HG03521 (cell line): ENCODE measurements around the gene RAB40B.

Source experiments
- ATAC-seq: cut with Tn5 transposase; IDR thresholded peaks from one replicate; pipeline ENCODE4 v1.9.1; 2021; ENCODE audit warnings: mild to moderate bottlenecking, moderate library complexity; ENCODE audit not compliant: unreplicated experiment

RAB40B gene

DNA sequence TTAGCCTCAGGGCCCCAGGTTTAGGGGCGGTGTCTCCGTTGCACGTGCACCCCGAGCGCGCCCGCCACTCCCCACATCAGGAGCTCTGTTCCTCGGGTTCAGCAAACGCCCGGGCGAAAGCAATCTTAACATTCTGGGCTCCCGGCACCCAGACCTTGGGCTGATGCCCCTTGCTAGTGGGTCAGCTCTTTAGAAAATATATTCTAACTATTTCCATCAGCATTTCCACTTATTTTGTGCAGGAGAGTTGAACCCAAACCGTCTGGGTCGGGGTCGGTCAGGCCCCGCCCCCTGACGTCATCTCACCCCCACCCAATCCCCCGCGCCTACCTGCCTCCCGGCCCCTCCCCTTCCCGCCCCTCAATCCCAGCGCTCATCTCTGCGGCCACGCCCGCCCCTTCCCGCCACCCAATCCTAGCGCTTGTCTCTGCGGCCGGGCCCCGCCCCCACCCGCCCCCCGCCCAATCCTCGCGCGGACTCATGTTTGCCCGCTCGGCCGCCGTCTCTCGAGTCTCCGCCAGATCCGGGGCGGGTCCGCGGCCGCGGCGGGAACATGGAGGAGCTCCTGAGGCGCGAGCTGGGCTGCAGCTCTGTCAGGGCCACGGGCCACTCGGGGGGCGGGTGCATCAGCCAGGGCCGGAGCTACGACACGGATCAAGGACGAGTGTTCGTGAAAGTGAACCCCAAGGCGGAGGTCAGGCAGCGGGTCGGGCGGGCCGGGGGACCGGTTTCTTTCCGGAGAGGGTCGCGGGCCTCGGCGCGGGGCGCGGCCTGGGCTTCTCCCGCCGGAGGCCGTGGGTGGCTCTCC, 17.9 kb upstream of the RAB40B start, which contains the start of gene FN3KRP:
FN3KRP (plus strand) TSS at position 504 of the 808 bp plus-strand sequence; CDS start at position 554, 50 bp downstream.
- peak; percentile 73 for ATAC-seq

DNA sequence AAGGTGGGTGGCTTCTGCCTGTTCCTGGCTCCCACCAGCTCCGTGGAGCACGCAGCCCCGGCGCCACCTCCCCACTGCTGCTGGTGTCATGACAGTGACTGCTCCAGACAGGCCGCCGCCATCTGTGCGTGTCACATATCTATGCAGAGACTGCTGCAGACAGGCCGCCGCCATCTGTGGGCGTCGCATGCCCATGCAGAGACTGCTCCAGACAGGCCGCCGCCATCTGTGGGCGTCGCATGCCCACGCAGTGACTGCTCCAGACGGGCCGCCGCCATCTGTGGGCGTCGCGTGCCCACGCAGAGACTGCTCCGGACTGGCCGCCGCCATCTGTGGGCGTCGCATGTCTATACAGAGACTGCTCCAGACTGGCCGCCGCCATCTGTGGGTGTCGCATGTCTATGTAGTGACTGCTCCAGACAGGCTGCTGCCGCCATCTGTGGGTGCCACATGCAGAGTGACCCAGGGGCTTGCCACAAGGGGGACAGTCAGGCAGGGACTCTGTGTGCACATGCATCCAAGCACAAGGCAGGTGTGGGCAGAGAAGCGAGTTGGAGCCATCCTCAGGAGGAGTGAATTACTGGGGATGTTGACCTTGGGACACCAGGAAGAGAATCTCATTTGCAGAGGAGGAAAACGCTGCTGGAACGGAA, 14.7 kb upstream of the RAB40B start:
- no peak for ATAC-seq

DNA sequence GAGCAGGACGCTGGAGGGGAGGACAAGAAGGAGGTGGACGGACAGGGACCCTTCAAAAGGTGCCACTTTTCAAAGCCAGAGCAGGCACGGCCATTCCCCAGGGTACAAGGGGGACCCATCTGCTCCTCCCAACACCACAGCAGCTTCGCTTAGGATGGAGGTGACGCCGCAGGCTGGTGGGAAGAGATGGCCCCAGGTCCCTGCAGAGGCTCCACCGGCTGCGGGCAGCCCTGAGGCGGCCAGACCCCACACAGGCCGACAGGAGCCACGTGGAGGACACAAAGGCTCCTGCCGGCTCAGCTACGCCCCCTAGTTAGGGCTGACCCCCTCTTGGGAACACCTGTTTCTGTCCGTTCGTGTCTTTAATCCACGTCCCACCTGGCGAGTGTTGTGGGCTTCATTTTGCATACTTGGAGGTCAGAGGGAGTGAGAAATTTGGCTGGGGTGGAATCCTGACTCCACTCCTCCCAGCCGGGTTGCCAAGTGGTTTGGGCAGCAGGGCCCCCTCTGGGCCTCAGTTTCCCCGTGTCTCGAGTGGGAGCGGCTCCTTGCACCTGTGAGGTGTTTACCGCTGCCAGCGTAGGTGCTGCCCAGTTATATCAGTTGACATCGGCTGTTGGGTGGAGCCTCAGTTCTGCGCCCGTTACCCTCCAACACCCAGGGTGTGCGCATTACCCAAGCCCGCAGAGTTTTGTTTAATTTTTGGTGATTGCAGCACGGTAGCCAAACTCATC, 12.2 kb upstream of the RAB40B start:
- ATAC-seq, result no peak

DNA sequence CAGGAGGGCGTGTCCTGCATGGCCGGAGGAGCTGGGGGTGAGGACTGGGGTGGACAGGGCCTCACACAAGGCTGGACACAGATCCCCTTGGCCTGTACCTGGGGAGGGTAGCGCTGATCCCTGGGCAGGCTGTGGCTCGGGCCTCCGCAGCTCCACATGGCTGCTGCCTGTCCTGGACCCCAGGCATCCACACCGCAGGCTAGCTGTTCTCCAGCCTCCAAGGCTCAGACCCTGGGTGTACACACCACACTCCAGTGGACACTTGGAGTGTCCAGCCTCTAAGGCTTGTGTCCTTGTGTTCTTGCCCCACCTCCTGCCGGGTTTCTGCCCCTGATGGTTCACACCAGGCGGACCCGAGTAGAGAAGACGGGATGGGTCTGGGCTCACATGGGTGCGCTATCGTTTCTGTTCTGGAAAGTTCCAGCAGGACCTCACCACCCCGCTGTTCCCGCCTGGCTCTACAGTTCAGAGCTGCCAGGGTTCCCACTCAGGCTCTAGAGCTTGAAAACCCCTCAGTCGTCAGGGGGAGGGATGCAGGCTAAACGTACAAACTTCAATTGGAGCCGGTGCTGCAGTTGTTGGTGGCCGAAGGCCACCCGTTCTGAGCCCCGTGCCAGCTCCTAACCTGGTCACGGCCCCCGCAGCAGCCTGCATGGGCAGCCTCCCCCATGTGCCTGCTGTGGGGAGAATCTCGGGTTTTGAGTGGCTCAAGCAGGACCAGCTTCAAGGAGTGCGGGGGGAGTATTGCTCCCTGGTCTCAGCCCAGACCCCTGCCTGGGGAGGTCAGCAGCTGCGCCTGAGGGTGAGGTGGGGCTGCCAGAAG, 11.4 kb upstream of the RAB40B start:
- ATAC-seq, result no peak

- ATAC-seq, result no peak
These were observed 10.7 kb upstream of the RAB40B start for GRCh38 chr17:82709024-82709675.

- no peak for ATAC-seq
These were observed 7.3 kb upstream of the RAB40B start for GRCh38 chr17:82705756-82706155.

GRCh38 chr17:82704886-82705285, 6.4 kb upstream of the RAB40B start:
- ATAC-seq, result no peak

- ATAC-seq, result no peak
These were observed 5.7 kb upstream of the RAB40B start for GRCh38 chr17:82703935-82704865.

DNA sequence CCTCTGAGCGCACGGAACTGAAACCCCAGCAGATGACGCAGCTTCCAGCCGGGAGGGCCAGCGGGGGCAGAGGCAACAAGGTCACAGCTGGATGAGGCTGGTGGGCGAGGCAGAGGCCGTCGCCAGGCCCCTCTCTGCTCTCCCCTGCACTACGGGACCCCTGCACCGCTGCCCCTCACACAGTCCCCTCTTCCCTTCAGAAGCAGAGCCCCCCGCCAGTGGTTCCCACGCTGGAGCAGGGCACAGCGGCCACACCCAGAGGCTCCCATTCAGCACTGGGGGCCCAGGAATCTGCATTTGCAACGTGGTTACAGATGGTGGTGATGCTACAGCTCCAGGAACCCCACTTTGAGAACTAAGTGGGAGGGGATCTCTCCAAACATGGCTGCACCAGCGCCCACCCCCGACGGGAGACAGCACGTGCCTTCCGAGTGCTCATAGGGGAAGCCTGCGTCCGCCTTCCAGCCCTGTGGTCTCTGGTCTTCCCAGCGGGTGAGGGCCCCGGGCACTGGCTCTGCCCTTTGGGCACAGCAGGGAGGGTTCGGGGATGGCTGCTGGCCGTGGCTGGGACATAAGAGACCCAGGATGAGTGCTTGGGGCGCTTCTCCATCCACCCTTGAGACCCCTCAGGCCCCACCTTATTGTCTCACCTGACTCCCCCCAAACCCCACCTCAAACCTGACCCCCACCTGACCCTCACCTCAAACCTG, 4.7 kb upstream of the RAB40B start:
- ATAC-seq, result no peak

- no peak for ATAC-seq
These were observed 3.9 kb upstream of the RAB40B start for GRCh38 chr17:82702231-82702927.

DNA sequence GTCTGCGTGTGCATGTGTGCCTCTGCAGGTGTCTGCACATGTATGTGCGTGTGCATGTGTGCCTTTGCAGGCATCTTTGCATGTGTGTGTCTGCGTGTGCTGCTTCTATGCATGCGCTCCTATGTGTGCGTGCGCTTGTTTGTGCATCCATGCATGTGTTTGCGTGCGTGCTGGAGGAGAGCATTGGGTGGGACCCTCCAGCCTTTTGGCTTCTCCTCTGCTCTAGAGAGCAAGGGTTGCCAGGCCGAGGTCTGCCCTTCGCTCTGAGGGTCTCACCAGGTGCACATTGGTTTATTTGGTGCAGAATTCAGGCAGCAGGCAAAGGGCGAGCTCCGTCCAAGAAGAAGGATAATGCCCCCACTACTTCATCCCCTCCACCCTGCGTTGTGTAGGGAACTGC, 1.1 kb upstream of the RAB40B start:
- no peak for ATAC-seq

DNA sequence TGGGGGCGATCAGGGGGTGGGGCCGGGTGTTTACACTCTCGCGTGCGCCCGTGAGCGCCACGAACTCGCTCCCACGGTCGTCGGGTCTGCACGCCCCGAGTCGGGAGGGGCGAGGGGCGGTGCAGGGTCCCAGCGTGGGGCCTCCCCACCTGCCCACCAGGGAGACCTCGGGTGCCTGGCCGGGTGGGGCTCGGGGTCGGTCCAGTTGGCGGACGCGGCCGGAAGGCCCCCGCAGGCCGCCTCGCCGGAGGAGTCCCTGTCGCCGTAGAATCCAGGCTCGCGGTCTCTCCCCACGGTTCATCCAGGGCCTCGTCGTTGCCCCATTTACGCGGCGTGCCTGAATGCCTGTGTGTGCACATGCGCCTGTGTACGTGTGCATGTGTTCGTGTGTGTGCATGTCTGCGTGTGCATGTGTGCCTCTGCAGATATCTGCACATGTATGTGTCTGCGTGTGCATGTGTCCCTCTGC, 510 bp upstream of the RAB40B start:
- ATAC-seq, result peak; percentile 4

DNA sequence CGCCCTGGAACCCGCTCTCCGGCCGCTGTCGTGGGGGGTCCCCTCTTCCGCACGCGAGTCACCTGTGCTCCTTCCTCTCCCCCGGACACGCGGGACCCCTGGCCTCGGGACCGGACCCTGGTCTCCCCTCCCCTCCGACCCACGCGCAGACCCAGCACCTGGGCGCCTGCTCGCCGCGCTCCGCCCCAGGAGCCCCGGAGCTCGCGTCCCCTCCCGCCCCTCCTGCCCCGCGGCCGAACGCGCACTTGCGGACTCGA, 762 bp downstream of the RAB40B start:
- no peak for ATAC-seq

GRCh38 chr17:82696916-82697807, 1.3 kb downstream of the RAB40B start:
- no peak for ATAC-seq

DNA sequence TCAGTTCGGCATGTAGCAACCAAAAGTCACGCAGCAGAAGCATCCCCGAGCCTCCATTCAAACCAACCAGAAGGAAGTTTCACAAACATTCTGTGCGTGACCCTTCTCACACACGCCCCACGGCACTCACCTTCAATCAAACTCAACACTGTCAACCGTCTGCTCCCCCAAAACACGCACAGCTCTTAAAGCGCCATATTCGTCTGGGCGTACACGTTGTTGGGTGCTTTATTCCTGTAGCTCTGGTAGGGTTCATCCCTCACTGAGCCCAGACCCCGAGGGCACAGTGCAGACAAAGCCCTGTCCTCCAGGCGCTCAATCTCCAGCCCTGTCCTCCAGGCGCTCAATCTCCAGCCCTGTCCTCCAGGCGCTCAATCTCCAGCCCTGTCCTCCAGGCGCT, 2.2 kb downstream of the RAB40B start:
- ATAC-seq, result no peak

DNA sequence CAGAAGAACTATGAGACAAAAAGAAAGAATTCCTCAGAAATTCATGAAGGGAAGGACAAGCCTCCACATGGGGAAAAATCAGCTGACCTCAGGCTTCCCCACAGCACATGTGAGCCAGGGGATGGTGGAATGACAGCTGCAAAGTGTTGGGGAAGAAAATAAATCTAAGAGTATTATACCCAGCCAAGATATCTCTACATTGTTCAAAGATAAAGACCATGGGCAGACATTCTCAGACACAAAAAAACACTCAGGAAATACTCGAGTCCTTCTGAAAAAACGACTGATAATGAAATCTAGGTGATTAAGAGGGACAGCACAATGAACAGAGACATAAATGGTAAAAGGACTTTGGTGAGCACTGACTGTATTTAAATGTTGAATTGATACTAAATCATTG, 3.9 kb downstream of the RAB40B start:
- ATAC-seq, result no peak

DNA sequence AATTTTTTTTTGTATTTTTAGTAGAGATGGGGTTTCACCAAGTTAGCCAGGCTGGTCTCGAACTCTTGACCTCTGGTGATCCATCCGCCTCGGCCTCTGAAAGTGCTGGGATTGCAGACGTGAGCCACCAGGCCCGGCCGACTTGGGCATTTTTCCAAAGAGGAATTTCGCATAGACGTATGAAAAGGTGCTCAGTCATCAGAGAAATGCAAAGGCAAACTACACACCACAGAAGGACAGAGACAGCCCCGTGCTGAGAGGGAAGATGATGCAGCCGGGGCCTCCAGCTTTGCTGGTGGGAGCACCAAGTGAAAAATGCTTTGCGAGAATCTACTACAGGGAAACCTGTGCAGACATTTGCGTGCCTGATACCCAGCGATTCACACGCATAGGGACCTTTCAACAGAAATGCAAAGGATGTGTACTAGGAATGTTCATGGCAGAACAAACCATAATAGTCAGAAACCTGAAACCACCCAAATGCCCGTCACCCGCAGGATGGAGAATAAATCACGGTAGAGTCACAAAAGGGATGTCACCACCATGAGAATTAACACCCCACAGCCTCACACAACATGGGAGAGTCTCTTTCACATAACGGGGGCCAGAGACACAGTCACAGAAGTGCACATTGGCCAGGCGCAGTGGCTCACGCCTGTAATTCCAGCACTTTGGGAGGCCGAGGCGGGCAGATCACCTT, 5.2 kb downstream of the RAB40B start:
- ATAC-seq, result no peak
